Measurements from ENCODE around the gene MEGF11. TPM values are rescaled to one million over a fixed set of nuclear protein-coding genes. Genes with fewer than 3 reads are reported as not detected.

Gene MEGF11
- total RNA-seq, 1 experiment from 2014 or later = 2.3 TPM

DNA sequence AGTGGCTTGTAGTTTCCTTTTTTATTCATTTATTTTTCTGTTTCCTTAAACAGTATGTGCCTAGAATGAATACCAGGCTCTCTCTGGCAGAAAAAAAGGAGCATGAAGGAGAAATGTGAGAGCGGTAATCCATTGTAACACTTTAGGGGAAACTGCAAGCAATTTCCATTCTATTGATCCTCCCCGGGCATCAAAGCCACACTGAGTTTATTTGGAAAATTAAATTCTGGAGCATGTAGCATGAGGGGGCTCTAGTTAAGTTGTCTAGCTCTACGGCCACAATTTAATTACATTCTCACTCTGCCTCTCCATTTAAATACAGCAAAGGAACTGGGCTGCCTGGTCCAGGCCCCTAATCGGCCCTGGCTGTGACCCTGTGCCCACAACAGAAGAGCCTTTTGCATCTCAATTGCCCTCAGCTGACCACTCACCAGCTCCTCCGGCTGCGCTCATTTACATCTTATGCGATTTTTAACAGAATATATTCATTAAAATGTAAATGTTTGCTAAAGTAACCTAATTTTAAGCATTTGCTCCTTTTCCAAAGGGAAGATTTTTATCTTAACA is 72.9 kb downstream of the MEGF11 start:
- H4K20me1 ChIP-seq (ENCODE audit: insufficient read depth) = no peaks in the 10 kb centered on the region
- H3K4me3 ChIP-seq (replicated peaks in 1 of 2; ENCODE audit: low read depth in 1 of 2, low read length in 2 of 2) = no peak overlapping the region
- no peaks in the 10 kb centered on the region for H3K9me3 ChIP-seq (ENCODE audit: control insufficient read depth in 1 of 2, insufficient read depth in 1 of 2, low read depth in 1 of 2, low read length in 2 of 2)
- no TSS peak for BruUV-seq (replicated peaks)
- H3K4me1 ChIP-seq (ENCODE audit: control insufficient read depth in 1 of 2, insufficient read depth in 2 of 2, low read length in 2 of 2) = no peaks in the 10 kb centered on the region
- DNase-seq (ENCODE audit: low read depth, low spot score) (no peak), ATAC-seq (no peak)
- no peak overlapping the region for H3K9ac ChIP-seq (ENCODE audit: low read length)
- CTCF ChIA-PET = no interaction called here
- no peaks in the 10 kb centered on the region for H3K9me2 ChIP-seq (ENCODE audit: insufficient read depth)
- H3K27me3 ChIP-seq (ENCODE audit: insufficient read depth, low read length) = peaks cover 38% of the 10 kb centered on the region
- H3K4me2 ChIP-seq (ENCODE audit: low read length) = no peak overlapping the region
- no peak overlapping the region for H3K27ac ChIP-seq (ENCODE audit: low read depth, low read length)
- RAD21 ChIA-PET (ENCODE audit: low non-redundant PET in 1 of 2, low total read pairs in 2 of 2, uncharacterized antibody in 2 of 2, unreplicated experiment in 2 of 2) = no interaction called here
- no peak overlapping the region for H2AFZ ChIP-seq (ENCODE audit: low read depth, low read length, poor library complexity, severe bottlenecking)
- intact Hi-C loops (cut with micrococcal nuclease) = no loop called here
- H3K79me2 ChIP-seq (ENCODE audit: insufficient read depth, low read length) = no peaks in the 10 kb centered on the region
- POLR2A ChIA-PET = no interaction called here
- H3K36me3 ChIP-seq (ENCODE audit: control insufficient read depth in 1 of 2, insufficient read depth in 2 of 2, low read length in 2 of 2) = no peaks in the 10 kb centered on the region
- TF ChIP-seq SP1 (IDR thresholded peaks at IDR 0.05; ENCODE audit: low read depth) = no peak

DNA sequence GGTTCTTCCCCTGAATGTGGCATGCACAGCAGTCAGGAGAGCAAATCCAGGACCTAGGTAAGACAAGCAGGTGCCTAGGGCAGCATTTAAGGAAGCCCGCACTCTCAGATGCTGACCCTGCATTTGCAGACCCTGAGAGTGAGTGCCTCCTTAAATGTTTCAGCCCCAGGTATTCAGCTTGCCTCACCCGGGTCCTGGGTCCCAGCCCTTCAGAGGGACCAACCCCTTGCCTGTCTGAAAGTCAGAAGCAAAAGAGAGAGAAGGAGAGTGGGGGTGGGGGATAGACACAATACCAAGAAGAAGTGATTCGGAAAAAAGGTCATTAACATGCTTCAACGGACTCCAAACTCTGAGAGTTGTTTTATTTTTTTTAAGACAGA is 75.0 kb downstream of the MEGF11 start:
- Histone ChIP-seq H3K9ac (ENCODE audit: low read length) (no peak overlapping the region), H4K20me1 (ENCODE audit: insufficient read depth) (no peaks in the 10 kb centered on the region), H3K36me3 (ENCODE audit: control insufficient read depth in 1 of 2, insufficient read depth in 2 of 2, low read length in 2 of 2) (no peaks in the 10 kb centered on the region), H3K79me2 (ENCODE audit: insufficient read depth, low read length) (no peaks in the 10 kb centered on the region), H3K9me2 (ENCODE audit: insufficient read depth) (no peaks in the 10 kb centered on the region), H2AFZ (ENCODE audit: low read depth, low read length, poor library complexity, severe bottlenecking) (no peak overlapping the region), H3K4me2 (ENCODE audit: low read length) (no peak overlapping the region), H3K4me3 (replicated peaks in 1 of 2; ENCODE audit: low read depth in 1 of 2, low read length in 2 of 2) (no peak overlapping the region), H3K4me1 (ENCODE audit: control insufficient read depth in 1 of 2, insufficient read depth in 2 of 2, low read length in 2 of 2) (no peaks in the 10 kb centered on the region), H3K9me3 (ENCODE audit: control insufficient read depth in 1 of 2, insufficient read depth in 1 of 2, low read depth in 1 of 2, low read length in 2 of 2) (no peaks in the 10 kb centered on the region), H3K27me3 (ENCODE audit: insufficient read depth, low read length) (peaks cover 39% of the 10 kb centered on the region), H3K27ac (ENCODE audit: low read depth, low read length) (no peak overlapping the region)
- no peak for ATAC-seq
- intact Hi-C loops (cut with micrococcal nuclease) = no loop called here
- ChIA-PET RAD21 (ENCODE audit: low non-redundant PET in 1 of 2, low total read pairs in 2 of 2, uncharacterized antibody in 2 of 2, unreplicated experiment in 2 of 2) (no interaction called here), POLR2A (no interaction called here), CTCF (no interaction called here)
- no peak for TF ChIP-seq SIN3A (IDR thresholded peaks at IDR 0.05; ENCODE audit: low read depth)
- TF ChIP-seq CEBPB (IDR thresholded peaks at IDR 0.05; ENCODE audit: low read depth) = no peak
- no peak for TF ChIP-seq JUND (IDR thresholded peaks at IDR 0.05)
- DNase-seq (ENCODE audit: low read depth, low spot score) = no peak
- BruUV-seq (replicated peaks) = no TSS peak
